GM12878 (cell line): ENCODE measurements around the gene R3HDM2. TPM values are rescaled to one million over a fixed set of nuclear protein-coding genes. Genes with fewer than 3 reads are reported as not detected.
"Not testable (repeated sequence)": the region's sequence is repeated elsewhere in the genome, so short reads cannot be mapped to it uniquely, and the experiment has no call there.

Experiments
- ATAC-seq: fragments of 200-7000 bp; cut with Tn5 transposase; 3 replicates; pipeline ENCODE4 v1.9.1; 2020; ENCODE audit warnings: mild to moderate bottlenecking, moderate library complexity
- BruUV-seq: library from RNA; stranded (reverse); fragments of 400-500 nt; replicated peaks from 2 replicates; lab custom pipeline; 2021; lab: Mats Ljungman, UMichigan
- CTCF ChIA-PET: fragments of 300-600 bp; sonication (Branson Sonifier 250); formaldehyde crosslinking; extraction: SDS; loops from one replicate; lab custom pipeline; 2021; ENCODE audit warnings: inconsistent platforms; lab: Yijun Ruan, JAX
- POLR2A ChIA-PET: fragments of 350-600 bp; formaldehyde crosslinking; extraction: SDS; loops from one replicate; lab custom pipeline; 2021; ENCODE audit warnings: inconsistent platforms; lab: Charles Lee
- RAD21 ChIA-PET: fragments of 300-600 bp; sonication (Branson Sonifier 250); formaldehyde crosslinking; loops from one replicate; lab custom pipeline; 2023; ENCODE audit warnings: antibody characterized with exemption; ENCODE audit not compliant: unreplicated experiment; lab: Charles Lee
- SMC1A ChIA-PET: fragments of 300-600 bp; sonication (Branson Sonifier 250); formaldehyde crosslinking; loops from one replicate; lab custom pipeline; 2023; ENCODE audit not compliant: unreplicated experiment, uncharacterized antibody; lab: Charles Lee
- DNase-seq: peaks from one replicate; pipeline ENCODE4 v3.0.0-alpha.2; 2011; ENCODE audit warnings: low read depth, low spot score
- FAIRE-seq: peaks from 3 replicates; lab custom pipeline; 2011; peaks lifted over from hg19 to GRCh38; lab: Jason Lieb, UNC
- H2AFZ ChIP-seq: 2 replicates; pipeline ENCODE4 v1.6.0; 2011; ENCODE audit warnings: low read depth, low read length, control low read depth; ENCODE audit not compliant: control insufficient read depth
- H3K27ac ChIP-seq: 2 replicates; pipeline ENCODE4 v1.5.1; 2011; ENCODE audit warnings: control low read depth; ENCODE audit not compliant: control insufficient read depth, insufficient read depth
- H3K27me3 ChIP-seq, 2 experiments: replicated peaks in 1 of 2; 2 replicates each; pipeline versions ENCODE4 v1.6.0 to v1.6.1; 2011; ENCODE audit warnings: low read length in 1 of 2; ENCODE audit not compliant: control insufficient read depth in 2 of 2, insufficient read depth in 2 of 2
- H3K36me3 ChIP-seq, 2 experiments: 2 replicates each; pipeline ENCODE4 v1.5.1; 2011; ENCODE audit warnings: low read length in 1 of 2; ENCODE audit not compliant: control insufficient read depth in 2 of 2, insufficient read depth in 2 of 2
- H3K4me1 ChIP-seq: 2 replicates; pipeline ENCODE4 v1.6.1; 2011; ENCODE audit warnings: mild to moderate bottlenecking, low read length, moderate library complexity, mixed read lengths; ENCODE audit not compliant: control insufficient read depth, insufficient read depth
- H3K4me2 ChIP-seq: 2 replicates; pipeline ENCODE4 v1.6.0; 2011; ENCODE audit warnings: control low read depth; ENCODE audit not compliant: control insufficient read depth, insufficient read depth
- H3K4me3 ChIP-seq: fragments of 200-600 bp; sonication (generic); 2 replicates; pipeline ENCODE4 v1.5.1; 2016
- H3K79me2 ChIP-seq: 2 replicates; pipeline ENCODE4 v1.6.0; 2011; ENCODE audit warnings: low read length; ENCODE audit not compliant: control insufficient read depth, insufficient read depth
- H3K9ac ChIP-seq: 2 replicates; pipeline ENCODE4 v1.8.0; 2011; ENCODE audit warnings: low read length, control low read depth, mixed read lengths; ENCODE audit not compliant: control insufficient read depth, insufficient read depth
- H3K9me3 ChIP-seq: replicated peaks from 3 replicates; pipeline ENCODE4 v1.5.1; 2011; ENCODE audit warnings: mild to moderate bottlenecking, low read length; ENCODE audit not compliant: control insufficient read depth, insufficient read depth
- H4K20me1 ChIP-seq: 2 replicates; pipeline ENCODE4 v1.6.0; 2011; ENCODE audit not compliant: control insufficient read depth, insufficient read depth
- RAD21 ChIP-seq: IDR thresholded peaks from 2 replicates; pipeline ENCODE4 v1.6.1; 2011; ENCODE audit warnings: mild to moderate bottlenecking, low read depth, low read length, moderate library complexity; ENCODE audit not compliant: insufficient read depth
- RUNX3 ChIP-seq: IDR thresholded peaks from 2 replicates; pipeline ENCODE4 v1.6.1; 2012; ENCODE audit warnings: low read length, inconsistent platforms
- ZNF384 ChIP-seq: IDR thresholded peaks from 2 replicates; pipeline ENCODE4 v1.6.1; 2012; ENCODE audit warnings: low read depth, mild to moderate bottlenecking, low read length, improper control_type of control experiment, borderline replicate concordance
- WGBS: methylation state at CpG from one replicate; pipeline ENCODE4 v1.1.6; 2016; ENCODE audit warnings: low lambda C conversion rate; ENCODE audit not compliant: insufficient replicate concordance, insufficient coverage; ENCODE audit errors: missing lambda C conversion rate; 5-methylcytosine and 5-hydroxymethylcytosine counted together
- in situ Hi-C: fragments of 300-500 bp; cut with MboI; formaldehyde crosslinking; loops from 9 replicates; pipeline ENCODE4 v1.14.3; 2018; ENCODE audit warnings: mixed read lengths
- intact Hi-C: fragments of 100-400 bp; cut with micrococcal nuclease; formaldehyde crosslinking; loops from one replicate; pipeline ENCODE4 v1.14.2; 2022; ENCODE audit not compliant: unreplicated experiment
- polyA plus RNA-seq, 11 experiments: library from polyadenylated mRNA; depleted of rRNA in 4 of 11; unstranded in 6 of 11; stranded (reverse) in 5 of 11; fragments of >200 nt; fragmentation: Nextera tagmentation in 4 of 11; fragmentation: Illumina TruSeq in 1 of 11; extraction: Ambion mirVana in 4 of 11; extraction: Trizol in 1 of 11; gene quantifications; 1 replicate in 1 of 11; 2 replicates in 10 of 11; pipeline versions ENCODE4 v1.2.1 to v1.2.3, GENCODE V29; 2011 to 2016; ENCODE audit warnings: inconsistent platforms in 2 of 11, missing spikeins in 2 of 11, low read depth in 1 of 11
- total RNA-seq, 4 experiments: library from RNA; depleted of rRNA in 3 of 4; stranded (reverse); fragments of >200 nt in 3 of 4; fragmentation: Illumina TruSeq in 1 of 4; extraction: Trizol in 1 of 4; gene quantifications; 2 replicates each; pipeline versions ENCODE4 v1.2.1 to v1.2.3, GENCODE V29; 2013 to 2021
- TF ChIP-seq, protein P1 (sequence below), 3 experiments: IDR thresholded peaks in 2 of 3; conservative IDR thresholded peaks in 1 of 3; 2 replicates each; pipeline ENCODE4 v1.5.1; 2011; ENCODE audit warnings: low read depth in 3 of 3, low read length in 3 of 3, mild to moderate bottlenecking in 3 of 3, control low read depth in 2 of 3, moderate library complexity in 2 of 3, inconsistent platforms in 1 of 3, mixed read lengths in 1 of 3; ENCODE audit not compliant: control insufficient read depth in 2 of 3, insufficient read depth in 1 of 3; ENCODE audit errors: extremely low read depth in 1 of 3

Gene R3HDM2
- total and polyA plus RNA-seq, 10 of the 15 experiments (the other 5 are each of a cell fraction or from before 2014, with no cell fraction given): 4.6 to 26.1 (median 11.2) TPM

DNA sequence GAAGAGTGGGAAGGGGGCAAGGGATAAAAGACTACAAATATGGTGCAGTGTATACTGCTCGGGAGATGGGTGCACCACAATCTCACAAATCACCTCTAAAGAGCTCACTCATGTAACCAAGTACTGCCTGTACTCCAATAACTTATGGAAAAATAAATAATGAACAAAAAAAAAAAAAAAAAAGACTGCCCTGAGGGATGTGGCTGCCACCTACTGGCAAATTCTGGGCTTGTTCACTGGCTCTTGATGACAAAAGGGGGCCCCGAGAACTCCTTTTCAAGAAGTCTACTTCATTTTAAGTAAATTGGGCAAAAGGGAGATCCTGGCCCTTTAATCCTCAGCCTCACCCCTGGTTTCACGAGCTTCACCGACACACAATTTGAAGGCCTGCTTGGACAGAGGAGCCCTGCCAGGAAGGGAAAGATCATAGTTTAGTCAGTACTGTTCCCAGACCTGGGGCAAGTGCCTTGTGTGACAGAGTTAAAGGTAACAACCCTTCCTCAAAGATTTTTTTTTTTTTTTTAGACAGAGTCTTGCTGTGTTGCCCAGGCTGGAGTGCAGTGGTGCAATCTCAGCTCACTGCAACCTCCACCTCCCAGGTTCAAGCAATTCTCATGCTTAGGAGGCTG lies 153.8 kb downstream of the R3HDM2 start:
- ChIA-PET RAD21 (interaction anchor here (1.0 kb wide), 1 partner anchor 175 kb away, joined by 3 read pairs; no protein-coding TSS in a partner anchor), POLR2A (interaction anchor here (0.6 to 0.8 kb wide), 3 partner anchors 16 to 179 kb away, joined by 3 to 8 read pairs (median 4); partner anchors contain the start of gene INHBE), CTCF (interaction anchor here (0.7 to 3.5 kb wide), 9 partner anchors 9 to 367 kb away, joined by 3 to 40 read pairs (median 7); partner anchors contain the start of gene INHBE), SMC1A (interaction anchor here (0.6 to 2.3 kb wide), 6 partner anchors 11 to 1821 kb away, joined by 3 to 9 read pairs (median 4); partner anchors contain the start of genes INHBE and SHMT2)
- Histone ChIP-seq H4K20me1 (no peaks in the 10 kb centered on the region), H3K9ac (no peak overlapping the region), H2AFZ (no peak overlapping the region), H3K9me3 (no peaks in the 10 kb centered on the region), H3K36me3 (peaks cover 2 to 9% of the 10 kb centered on the region in 2 experiments; a peak in 2 of 4 replicates), H3K4me2 (no peak overlapping the region), H3K27me3 (no peaks in the 10 kb centered on the region), H3K27ac (no peak overlapping the region), H3K4me1 (peaks cover 12% of the 10 kb centered on the region), H3K79me2 (no peaks in the 10 kb centered on the region), H3K4me3 (no peak overlapping the region)
- no peak for FAIRE-seq
- in situ Hi-C loops: no loop called here
- no peak for DNase-seq
- no TSS peak for BruUV-seq
- TF ChIP-seq RUNX3 (no peak), ZNF384 (peak; percentile 81), RAD21 (peak; percentile 26; the same call in 1 of the 2 replicates)
- TF ChIP-seq, protein P1, sequence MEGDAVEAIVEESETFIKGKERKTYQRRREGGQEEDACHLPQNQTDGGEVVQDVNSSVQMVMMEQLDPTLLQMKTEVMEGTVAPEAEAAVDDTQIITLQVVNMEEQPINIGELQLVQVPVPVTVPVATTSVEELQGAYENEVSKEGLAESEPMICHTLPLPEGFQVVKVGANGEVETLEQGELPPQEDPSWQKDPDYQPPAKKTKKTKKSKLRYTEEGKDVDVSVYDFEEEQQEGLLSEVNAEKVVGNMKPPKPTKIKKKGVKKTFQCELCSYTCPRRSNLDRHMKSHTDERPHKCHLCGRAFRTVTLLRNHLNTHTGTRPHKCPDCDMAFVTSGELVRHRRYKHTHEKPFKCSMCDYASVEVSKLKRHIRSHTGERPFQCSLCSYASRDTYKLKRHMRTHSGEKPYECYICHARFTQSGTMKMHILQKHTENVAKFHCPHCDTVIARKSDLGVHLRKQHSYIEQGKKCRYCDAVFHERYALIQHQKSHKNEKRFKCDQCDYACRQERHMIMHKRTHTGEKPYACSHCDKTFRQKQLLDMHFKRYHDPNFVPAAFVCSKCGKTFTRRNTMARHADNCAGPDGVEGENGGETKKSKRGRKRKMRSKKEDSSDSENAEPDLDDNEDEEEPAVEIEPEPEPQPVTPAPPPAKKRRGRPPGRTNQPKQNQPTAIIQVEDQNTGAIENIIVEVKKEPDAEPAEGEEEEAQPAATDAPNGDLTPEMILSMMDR (IDR thresholded peaks at IDR 0.05 in 2 of 3, conservative IDR thresholded peaks at IDR 0.05 in 1 of 3; ENCODE audit: control insufficient read depth in 2 of 3, extremely low read depth in 1 of 3, insufficient read depth in 1 of 3, low read depth in 3 of 3, low read length in 3 of 3): peak; percentile 19 to 36 (median 34); a peak in 5 of 6 replicates
- intact Hi-C loops: no loop called here
- WGBS: 96% methylated on average over 4 of the region's 4 CpGs
- no peak for ATAC-seq

DNA sequence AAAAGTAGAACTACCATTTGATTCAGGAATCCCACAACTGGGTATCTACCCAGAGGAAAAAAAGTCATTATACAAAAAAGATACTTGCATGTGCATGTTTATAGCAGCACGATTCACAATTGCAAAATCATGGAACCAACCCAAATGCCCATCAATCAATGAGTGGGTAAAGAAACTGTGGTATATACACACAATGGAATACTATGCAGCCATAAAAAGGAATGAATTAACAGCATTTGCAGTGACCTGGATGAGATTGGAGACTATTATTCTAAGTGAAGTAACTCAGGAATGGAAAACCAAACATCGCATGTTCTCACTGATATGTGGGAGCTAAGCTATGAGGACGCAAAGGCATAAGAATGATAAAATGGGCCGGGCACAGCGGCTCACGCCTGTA lies 154.6 kb downstream of the R3HDM2 start:
- H2AFZ ChIP-seq, H3K36me3 ChIP-seq, H3K9ac ChIP-seq, DNase-seq, intact Hi-C loops, H4K20me1 ChIP-seq, in situ Hi-C loops, BruUV-seq, FAIRE-seq, H3K9me3 ChIP-seq, RAD21 ChIA-PET, H3K79me2 ChIP-seq, H3K4me3 ChIP-seq, H3K27ac ChIP-seq, H3K27me3 ChIP-seq, ATAC-seq, H3K4me2 ChIP-seq: not testable (repeated sequence)
- WGBS: 95% methylated on average over 6 of the region's 6 CpGs
- ChIA-PET CTCF (interaction anchor here (3.3 to 3.5 kb wide), 3 partner anchors 12 to 179 kb away, joined by 10 to 40 read pairs (median 32); partner anchors contain the start of gene INHBE), POLR2A (interaction anchor here (0.6 to 0.7 kb wide), 5 partner anchors 12 to 248 kb away, joined by 4 to 9 read pairs (median 8); no protein-coding TSS in a partner anchor), SMC1A (interaction anchor here (1.0 to 2.3 kb wide), 4 partner anchors 10 to 183 kb away, joined by 3 to 9 read pairs (median 4); partner anchors contain the start of genes INHBE and SHMT2)
- peaks cover 12% of the 10 kb centered on the region for H3K4me1 ChIP-seq
